Keratinocyte (primary cell): ENCODE measurements around the gene FGF8. TPM values are rescaled to one million over a fixed set of nuclear protein-coding genes. Genes with fewer than 3 reads are reported as not detected.
"Not testable (repeated sequence)": the region's sequence is repeated elsewhere in the genome, so short reads cannot be mapped to it uniquely, and the experiment has no call there.

Source experiments
- DNase-seq: peaks from one replicate; pipeline ENCODE4 v3.0.0-alpha.2; 2011; ENCODE audit warnings: low read depth, missing footprints, low spot score
- FAIRE-seq: peaks from 2 replicates; lab custom pipeline; 2011; peaks lifted over from hg19 to GRCh38; lab: Jason Lieb, UNC
- H2AFZ ChIP-seq: 2 replicates; pipeline ENCODE4 v1.6.0; 2012; ENCODE audit warnings: low read length, control low read depth, inconsistent platforms; ENCODE audit not compliant: control insufficient read depth
- H3K27ac ChIP-seq: 2 replicates; pipeline ENCODE4 v1.5.1; 2011; ENCODE audit warnings: low read length; ENCODE audit not compliant: control insufficient read depth, insufficient read depth
- H3K27me3 ChIP-seq: 3 replicates; pipeline ENCODE4 v1.6.0; 2011; ENCODE audit warnings: low read length; ENCODE audit not compliant: control insufficient read depth, insufficient read depth; ENCODE audit errors: extremely low read depth
- H3K36me3 ChIP-seq, 2 experiments: 2 replicates in 1 of 2; 3 replicates in 1 of 2; pipeline ENCODE4 v1.5.1; 2011; ENCODE audit warnings: low read length in 2 of 2, mild to moderate bottlenecking in 1 of 2; ENCODE audit not compliant: control insufficient read depth in 2 of 2, insufficient read depth in 2 of 2; ENCODE audit errors: extremely low read depth in 1 of 2
- H3K4me1 ChIP-seq: 3 replicates; pipeline ENCODE4 v1.5.1; 2011; ENCODE audit warnings: low read length; ENCODE audit not compliant: control insufficient read depth, insufficient read depth; ENCODE audit errors: extremely low read depth
- H3K4me2 ChIP-seq: 3 replicates; pipeline ENCODE4 v1.6.0; 2011; ENCODE audit warnings: low read depth, low read length; ENCODE audit not compliant: control insufficient read depth, insufficient read depth; ENCODE audit errors: extremely low read depth
- H3K4me3 ChIP-seq, 3 experiments: fragments of 200-600 bp in 1 of 3; sonication (generic) in 1 of 3; 2 replicates in 2 of 3; 3 replicates in 1 of 3; pipeline ENCODE4 v1.5.1; 2011 to 2016; ENCODE audit warnings: low read length in 3 of 3, mild to moderate bottlenecking in 3 of 3, control low read depth in 2 of 3, inconsistent platforms in 1 of 3, low read depth in 1 of 3, mixed read lengths in 1 of 3, mixed run types in 1 of 3, moderate library complexity in 1 of 3; ENCODE audit not compliant: control insufficient read depth in 2 of 3, insufficient read depth in 2 of 3; ENCODE audit errors: extremely low read depth in 1 of 3
- H3K79me2 ChIP-seq: 2 replicates; pipeline ENCODE4 v1.6.0; 2012; ENCODE audit warnings: low read length; ENCODE audit not compliant: control insufficient read depth, insufficient read depth
- H3K9ac ChIP-seq: 3 replicates; pipeline ENCODE4 v1.6.0; 2011; ENCODE audit warnings: low read length; ENCODE audit not compliant: control insufficient read depth, insufficient read depth; ENCODE audit errors: extremely low read depth
- H3K9me1 ChIP-seq: 3 replicates; pipeline ENCODE4 v1.6.0; 2011; ENCODE audit warnings: low read length; ENCODE audit not compliant: control insufficient read depth, insufficient read depth; ENCODE audit errors: extremely low read depth
- H3K9me3 ChIP-seq: 2 replicates; pipeline ENCODE4 v1.5.1; 2012; ENCODE audit warnings: low read depth, low read length; ENCODE audit not compliant: control insufficient read depth
- H4K20me1 ChIP-seq: 3 replicates; pipeline ENCODE4 v1.6.0; 2011; ENCODE audit warnings: low read length; ENCODE audit not compliant: control insufficient read depth, insufficient read depth; ENCODE audit errors: extremely low read depth
- CTCF ChIP-seq, 3 experiments: IDR thresholded peaks in 1 of 3; conservative IDR thresholded peaks in 1 of 3; optimal IDR thresholded peaks in 1 of 3; 2 replicates in 2 of 3; 3 replicates in 1 of 3; pipeline versions ENCODE3 to v1.5.1; 2011; ENCODE audit warnings: low read length in 3 of 3, mild to moderate bottlenecking in 3 of 3, moderate library complexity in 2 of 3, control low read depth in 1 of 3, inconsistent platforms in 1 of 3; ENCODE audit not compliant: insufficient read depth in 2 of 3; ENCODE audit errors: extremely low read depth in 1 of 3
- EZH2 ChIP-seq: IDR thresholded peaks from one replicate; pipeline ENCODE4 v1.6.1; 2012; ENCODE audit warnings: inconsistent platforms, mild to moderate bottlenecking, low read length, moderate library complexity
- dilution Hi-C: fragments of 300-500 bp; cut with MboI; formaldehyde crosslinking; loops from one replicate; pipeline ENCODE4 v1.7.0; 2020; ENCODE audit warnings: low sequenced_read_pairs; ENCODE audit not compliant: extremely low pct_ligation_motif_present
- polyA plus RNA-seq, 5 experiments: library from polyadenylated mRNA; depleted of rRNA in 3 of 5; stranded (reverse) in 3 of 5; stranded (forward) in 1 of 5; unstranded in 1 of 5; fragments of >200 nt; gene quantifications; 1 replicate in 1 of 5; 2 replicates in 3 of 5; 3 replicates in 1 of 5; pipeline versions ENCODE4 v1.2.1 to v1.2.3, GENCODE V29; 2011 to 2012; ENCODE audit warnings: missing spikeins in 2 of 5, low read depth in 1 of 5, low replicate concordance in 1 of 5

The FGF8 gene
- polyA plus RNA-seq, 1 donor (not counting 4 experiments of a cell fraction or from before 2014, with no cell fraction given): not detected

- Histone ChIP-seq H3K4me1 (no peaks in the 10 kb centered on the region), H3K9ac (no peak overlapping the region), H3K9me1 (no peaks in the 10 kb centered on the region), H3K27ac (no peak overlapping the region), H3K36me3 (peaks cover 35 to 42% of the 10 kb centered on the region in 2 experiments), H3K9me3 (no peaks in the 10 kb centered on the region), H3K4me3 (no peak overlapping the region), H3K4me2 (no peak overlapping the region), H3K27me3 (no peaks in the 10 kb centered on the region), H3K79me2 (peaks cover 15% of the 10 kb centered on the region), H4K20me1 (no peaks in the 10 kb centered on the region), H2AFZ (no peak overlapping the region)
- FAIRE-seq (no peak), DNase-seq (no peak)
- TF ChIP-seq CTCF (optimal IDR thresholded peaks at IDR 0.05 in 1 of 3, IDR thresholded peaks at IDR 0.05 in 1 of 3, conservative IDR thresholded peaks at IDR 0.05 in 1 of 3; ENCODE audit: extremely low read depth in 1 of 3, insufficient read depth in 2 of 3, low read length in 3 of 3): no peak
- no peak for TF ChIP-seq EZH2
- dilution Hi-C loops: no loop called here
These were observed 17.6 kb upstream of the FGF8 start for GRCh38 chr10:101793526-101793925.

GRCh38 chr10:101789686-101790085, 13.8 kb upstream of the FGF8 start:
- no peaks in the 10 kb centered on the region for H3K9me1 ChIP-seq
- no peaks in the 10 kb centered on the region for H3K9me3 ChIP-seq
- H3K4me2 ChIP-seq: no peak overlapping the region
- no peaks in the 10 kb centered on the region for H4K20me1 ChIP-seq
- dilution Hi-C loops: no loop called here
- FAIRE-seq (no peak), DNase-seq (no peak)
- H3K79me2 ChIP-seq: peaks cover 2% of the 10 kb centered on the region
- H2AFZ ChIP-seq: no peak overlapping the region
- H3K36me3 ChIP-seq: peaks cover 33 to 44% of the 10 kb centered on the region in 2 experiments
- H3K4me3 ChIP-seq: no peak overlapping the region
- no peaks in the 10 kb centered on the region for H3K4me1 ChIP-seq
- no peaks in the 10 kb centered on the region for H3K27me3 ChIP-seq
- TF ChIP-seq EZH2: no peak
- no peak for TF ChIP-seq CTCF (optimal IDR thresholded peaks at IDR 0.05 in 1 of 3, IDR thresholded peaks at IDR 0.05 in 1 of 3, conservative IDR thresholded peaks at IDR 0.05 in 1 of 3; ENCODE audit: extremely low read depth in 1 of 3, insufficient read depth in 2 of 3, low read length in 3 of 3)
- H3K27ac ChIP-seq: no peak overlapping the region
- H3K9ac ChIP-seq: no peak overlapping the region

GRCh38 chr10:101789231-101789630, 13.3 kb upstream of the FGF8 start:
- FAIRE-seq, H3K9me3 ChIP-seq, H4K20me1 ChIP-seq, H3K9me1 ChIP-seq, H3K4me1 ChIP-seq, H3K79me2 ChIP-seq, H2AFZ ChIP-seq, H3K27ac ChIP-seq, H3K4me2 ChIP-seq, H3K4me3 ChIP-seq, DNase-seq, H3K9ac ChIP-seq, H3K27me3 ChIP-seq, dilution Hi-C loops: not testable (repeated sequence)
- H3K36me3 ChIP-seq: peaks cover 33 to 40% of the 10 kb centered on the region in 2 experiments
